HG02588 (cell line): Measurements from ENCODE around the gene TIMP2.
"Not testable (repeated sequence)": the region's sequence is repeated elsewhere in the genome, so short reads cannot be mapped to it uniquely, and the experiment has no call there.

Experiments
- ATAC-seq: cut with Tn5 transposase; IDR thresholded peaks from one replicate; pipeline ENCODE4 v1.9.1; 2021; ENCODE audit warnings: mild to moderate bottlenecking, moderate library complexity; ENCODE audit not compliant: unreplicated experiment

The TIMP2 gene

DNA sequence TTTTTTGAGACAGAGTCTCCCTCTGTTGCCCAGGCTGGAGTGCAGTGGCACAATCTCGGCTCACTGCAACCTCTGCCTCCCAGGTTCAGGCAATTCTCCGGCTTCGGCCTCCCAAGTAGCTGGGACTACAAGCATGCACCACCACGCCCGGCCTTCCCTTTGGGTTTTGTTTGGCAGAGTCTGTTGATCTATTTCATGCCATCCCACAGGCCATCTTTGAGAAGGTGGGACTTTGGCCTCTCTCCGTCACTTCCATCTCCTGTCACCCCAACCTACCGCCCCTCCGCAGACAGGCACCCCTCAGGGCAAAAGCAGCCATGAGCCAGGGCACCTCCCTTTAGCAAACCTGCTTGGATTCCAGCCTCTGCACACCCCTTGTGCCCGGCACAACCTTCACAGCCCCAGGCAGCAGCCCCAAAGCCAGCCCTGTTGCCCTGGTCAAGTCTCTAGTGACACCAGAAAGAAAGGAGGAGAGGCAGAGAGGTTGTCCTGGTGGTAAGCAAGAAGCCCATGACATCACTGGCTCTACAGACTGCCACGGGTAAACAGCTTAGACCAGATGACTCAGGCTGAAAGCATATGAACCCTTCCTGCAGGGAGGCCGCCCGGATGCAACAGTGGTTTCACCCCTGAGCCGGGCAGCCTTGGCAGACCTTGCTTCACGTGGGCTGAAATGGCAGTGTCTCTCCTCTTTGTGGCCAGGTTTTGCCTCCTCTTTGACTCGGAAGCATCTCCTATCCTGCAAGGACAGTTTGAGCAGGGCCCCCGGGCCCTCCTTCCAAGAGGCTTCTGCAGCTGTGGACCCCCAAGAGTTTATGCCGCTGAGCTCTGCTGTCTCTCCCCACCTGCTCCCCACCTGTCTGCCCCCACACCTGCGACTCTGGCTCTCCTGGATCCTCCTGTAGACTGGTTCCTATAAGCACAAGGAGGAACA is 8.1 kb upstream of the TIMP2 start:
- ATAC-seq, result no peak

DNA sequence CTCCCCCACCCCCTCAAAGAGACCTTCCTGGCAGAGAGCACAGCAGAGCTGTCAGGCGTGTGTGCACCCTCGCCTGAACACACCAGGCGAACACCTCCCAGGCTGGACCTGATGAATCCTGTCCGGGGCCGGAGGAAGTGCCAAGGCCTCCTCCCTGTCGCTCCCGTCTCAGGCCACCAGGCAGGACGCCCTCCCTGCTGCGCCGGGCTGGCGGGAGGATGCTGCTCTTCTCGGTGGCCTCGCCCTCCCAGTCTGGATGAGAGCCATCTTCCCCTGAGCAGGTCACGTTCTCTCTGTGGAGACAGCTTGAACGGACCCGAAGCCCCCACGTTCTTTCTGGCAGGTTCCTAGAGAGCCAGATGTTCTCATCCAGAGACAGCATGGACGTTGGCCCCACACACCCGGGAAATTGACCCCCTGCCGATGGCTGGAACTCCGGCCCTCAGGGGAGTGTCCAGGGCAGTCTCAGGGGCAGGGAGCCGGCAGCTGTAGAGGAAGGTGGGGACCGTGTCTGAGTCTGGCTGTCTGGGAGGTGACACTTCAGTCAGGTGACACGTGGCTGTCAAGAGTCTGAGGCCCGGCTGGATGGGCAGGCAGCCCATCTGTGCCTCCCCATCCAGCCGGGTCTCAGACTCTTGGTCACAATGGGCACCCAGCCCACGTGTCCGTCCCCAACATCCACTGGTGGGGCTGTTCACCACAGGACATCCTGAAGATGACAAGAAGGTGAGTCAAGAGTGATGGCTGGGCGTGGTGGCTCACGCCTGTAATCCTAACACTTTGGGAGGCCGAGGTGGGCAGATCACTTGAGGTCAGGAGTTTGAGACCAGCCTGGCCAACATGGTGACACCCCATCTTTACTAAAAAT is 5.0 kb upstream of the TIMP2 start:
- no peak for ATAC-seq

DNA sequence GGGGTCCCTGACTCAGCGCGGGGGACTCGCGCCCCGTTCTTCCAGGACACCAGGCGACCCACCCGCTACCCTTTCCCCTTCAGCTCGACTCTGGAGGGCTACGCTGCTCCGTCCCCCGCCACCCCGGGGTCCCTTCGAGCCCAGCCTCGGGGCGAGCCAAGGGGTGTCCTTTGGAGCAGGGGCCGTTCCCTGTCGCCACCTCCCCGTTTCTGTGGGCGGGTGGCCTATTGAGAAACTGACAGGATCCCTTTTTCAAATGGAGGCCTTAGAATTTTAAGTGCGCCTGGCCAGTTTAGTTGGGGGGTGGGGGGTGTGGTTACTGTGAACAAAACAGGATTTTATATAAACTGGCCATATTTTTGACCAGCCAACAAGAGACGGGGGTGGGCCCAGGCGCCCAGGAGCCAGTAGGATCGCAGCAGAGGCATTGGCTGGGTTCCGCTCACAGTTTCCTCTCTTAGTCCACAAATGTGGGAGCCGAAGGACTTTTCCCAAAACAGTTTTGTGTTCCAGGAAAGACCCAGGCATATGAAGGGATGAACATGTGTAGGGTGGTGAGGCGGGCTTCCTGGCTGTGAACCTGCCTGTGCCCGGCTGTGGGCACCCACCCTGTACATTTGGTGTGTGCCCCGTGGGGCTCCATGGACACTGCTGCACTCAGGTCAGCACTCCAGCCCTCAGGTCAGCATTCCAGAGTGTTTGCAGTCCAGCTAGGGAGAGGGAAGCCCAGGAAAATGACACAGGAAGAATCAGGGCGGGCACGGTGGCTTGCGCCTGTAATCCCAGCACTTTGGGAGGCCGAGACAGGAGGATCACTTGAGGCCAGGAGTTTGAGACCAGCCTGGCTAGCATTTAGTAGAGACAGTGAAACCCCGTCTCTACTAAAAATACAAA is 722 bp upstream of the TIMP2 start:
- no peak for ATAC-seq

DNA sequence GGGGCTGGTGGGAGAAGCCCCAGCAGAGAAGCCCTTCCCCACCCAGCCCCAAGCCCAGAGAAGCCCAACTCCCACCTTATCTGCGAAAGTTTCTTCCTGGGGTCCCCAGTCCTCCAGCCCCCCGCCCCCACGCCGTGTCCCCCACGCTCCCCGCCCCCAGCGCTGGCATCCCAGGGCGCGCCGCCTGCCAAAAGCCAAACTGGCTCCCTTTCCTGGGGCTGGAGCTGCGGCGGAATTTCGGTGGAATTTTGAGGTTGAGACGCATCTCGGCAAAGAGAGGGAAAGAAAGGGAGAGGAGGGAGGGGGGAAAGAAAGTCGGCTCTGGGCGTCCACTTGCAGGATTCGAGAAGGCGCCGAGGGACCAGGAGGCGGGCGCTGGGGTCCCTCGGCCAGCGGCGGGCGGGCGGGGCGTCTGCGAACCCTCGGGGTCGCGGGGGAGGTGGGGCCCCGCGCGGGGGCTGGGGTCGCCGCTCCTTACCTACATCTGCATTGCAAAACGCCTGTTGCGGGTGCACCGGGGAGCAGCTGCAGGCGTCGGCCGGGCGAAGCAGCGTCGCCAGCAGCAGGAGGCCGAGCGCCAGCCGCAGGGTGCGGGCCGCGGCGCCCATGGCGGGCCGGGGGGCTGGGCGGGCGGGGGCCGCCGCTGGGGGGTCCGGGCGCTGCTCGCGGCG is 571 bp downstream of the TIMP2 start:
- no peak for ATAC-seq

DNA sequence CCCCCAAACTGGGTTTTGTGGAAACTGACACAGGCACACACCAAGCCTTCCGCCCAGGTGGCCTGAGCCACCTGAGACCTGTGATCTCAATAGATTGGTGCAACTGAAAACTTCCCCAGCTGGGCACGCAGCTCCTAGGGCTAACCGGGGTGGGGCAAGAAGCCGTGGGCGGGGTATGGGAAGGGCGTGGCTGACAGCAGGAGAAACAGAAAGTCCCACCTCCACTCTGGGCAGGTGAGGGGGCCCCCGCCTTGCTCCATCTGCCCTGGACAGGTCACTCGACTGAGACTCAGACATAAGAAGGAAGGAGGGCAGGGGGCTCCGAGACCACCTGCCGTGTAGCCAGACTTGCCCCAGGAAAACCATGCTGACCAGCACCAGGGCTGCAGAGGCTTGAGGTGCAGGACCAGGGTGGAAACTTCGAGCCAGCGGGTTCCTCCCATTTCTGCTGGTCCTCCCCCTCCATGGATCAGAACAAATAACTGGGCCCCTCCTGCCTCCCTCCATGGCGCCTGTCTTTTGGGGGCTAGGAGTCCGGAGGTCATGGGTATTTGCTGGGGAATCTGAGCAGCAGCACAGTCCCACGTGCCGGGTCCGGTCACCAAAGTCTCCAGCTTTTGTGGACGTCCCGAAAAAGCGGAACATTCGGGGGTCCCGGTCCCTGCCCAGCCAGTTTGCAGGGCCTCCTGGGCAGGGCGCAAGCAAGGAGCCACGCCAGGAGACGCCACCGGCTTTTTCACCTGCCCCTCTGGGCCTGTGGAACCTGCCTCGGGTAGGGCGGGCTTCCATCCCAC is 1.3 kb downstream of the TIMP2 start:
- ATAC-seq, result no peak

DNA sequence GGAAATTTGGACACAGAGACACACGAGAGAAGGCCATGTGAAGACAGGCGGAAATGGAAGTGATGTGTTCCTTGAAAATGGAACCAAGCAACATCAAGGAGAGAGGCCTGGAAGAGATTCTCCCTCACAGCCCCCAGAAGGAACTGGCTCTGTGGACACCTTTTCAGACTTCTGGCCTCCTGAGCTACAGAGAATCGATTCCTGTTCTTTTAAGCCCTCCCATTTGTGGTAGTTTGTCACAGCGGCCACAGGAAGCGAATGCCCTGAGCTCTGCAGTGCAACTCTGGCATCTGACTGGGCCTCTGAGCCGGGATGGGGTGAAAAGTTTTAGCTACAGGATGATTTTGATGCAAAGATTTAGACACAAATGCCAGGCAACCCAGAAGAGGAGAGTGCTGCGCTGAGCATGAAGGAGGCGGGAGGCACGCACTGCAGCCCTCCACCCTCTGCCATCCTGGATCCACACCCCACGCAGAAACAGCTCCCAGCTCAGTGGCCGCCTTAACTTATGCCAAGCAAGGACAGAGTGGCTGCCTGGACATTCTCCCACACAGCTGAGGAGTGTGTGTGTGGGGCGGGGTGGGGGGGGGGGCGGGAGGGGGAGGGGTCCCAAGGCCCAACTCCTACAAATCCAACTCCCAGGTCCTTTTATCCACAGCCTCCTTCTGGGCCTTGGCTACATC is 2.2 kb downstream of the TIMP2 start:
- ATAC-seq, result no peak

GRCh38 chr17:78921437-78921971 is 3.7 kb downstream of the TIMP2 start:
- no peak for ATAC-seq

GRCh38 chr17:78920528-78920927 is 4.7 kb downstream of the TIMP2 start:
- ATAC-seq, result no peak

- ATAC-seq, result no peak
These were observed 5.2 kb downstream of the TIMP2 start for GRCh38 chr17:78919861-78920450.

DNA sequence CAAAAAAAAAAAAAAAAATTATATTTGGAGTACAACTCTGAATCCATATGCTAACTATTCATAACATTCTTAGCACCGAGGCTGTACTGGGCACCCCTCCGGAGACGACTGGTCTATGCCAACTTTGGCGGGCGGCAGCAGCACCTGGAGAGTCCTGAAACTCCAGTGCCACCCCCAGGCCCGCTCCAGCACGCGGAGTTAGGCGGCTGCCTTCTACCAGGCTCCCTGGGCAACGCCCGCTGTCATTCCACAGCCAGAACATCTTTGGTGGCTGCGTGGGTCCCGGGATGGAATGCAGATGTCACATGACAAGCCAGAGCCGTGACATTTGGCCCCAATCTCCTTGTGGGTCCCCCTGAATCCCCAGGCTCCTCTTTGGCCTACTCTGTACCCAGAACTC is 6.2 kb downstream of the TIMP2 start:
- no peak for ATAC-seq

- ATAC-seq, result no peak
These were observed 7.5 kb downstream of the TIMP2 start for GRCh38 chr17:78917451-78918275.

- ATAC-seq, result no peak
These were observed 9.1 kb downstream of the TIMP2 start for GRCh38 chr17:78915872-78916632.

DNA sequence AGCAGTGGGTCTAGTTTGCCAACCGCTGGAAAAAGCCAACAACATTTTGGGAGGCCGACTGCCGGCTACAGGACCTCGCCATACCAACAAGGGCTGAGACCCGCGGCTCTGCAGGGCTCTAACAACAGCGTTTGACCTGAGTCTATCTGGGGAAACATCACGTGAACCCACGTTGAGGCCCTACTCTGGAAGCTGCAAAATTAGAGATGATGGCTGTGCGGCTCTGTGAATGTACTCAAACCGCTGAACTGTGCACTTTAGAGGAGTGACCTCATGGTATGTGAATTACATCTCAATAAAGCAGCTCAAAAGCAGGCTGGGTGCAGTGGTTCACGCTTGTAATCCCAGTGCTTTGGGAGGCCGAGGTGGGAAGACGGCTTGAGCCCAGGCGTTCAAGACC is 12.1 kb downstream of the TIMP2 start:
- ATAC-seq, result no peak

GRCh38 chr17:78912082-78912481 is 13.1 kb downstream of the TIMP2 start:
- no peak for ATAC-seq

- ATAC-seq, result not testable (repeated sequence)
These were observed 13.6 kb downstream of the TIMP2 start for GRCh38 chr17:78911543-78911942.

- no peak for ATAC-seq
These were observed 14.5 kb downstream of the TIMP2 start for GRCh38 chr17:78910497-78911284.
